ENCODE results near the gene DEPP1. TPM values are rescaled to one million over a fixed set of nuclear protein-coding genes. Genes with fewer than 3 reads are reported as not detected.

DEPP1 gene
- total and polyA plus RNA-seq, 10 of the 15 experiments (the other 5 are each of a cell fraction or from before 2014, with no cell fraction given), result 1.7 to 12.1 (median 7.3) TPM

DNA sequence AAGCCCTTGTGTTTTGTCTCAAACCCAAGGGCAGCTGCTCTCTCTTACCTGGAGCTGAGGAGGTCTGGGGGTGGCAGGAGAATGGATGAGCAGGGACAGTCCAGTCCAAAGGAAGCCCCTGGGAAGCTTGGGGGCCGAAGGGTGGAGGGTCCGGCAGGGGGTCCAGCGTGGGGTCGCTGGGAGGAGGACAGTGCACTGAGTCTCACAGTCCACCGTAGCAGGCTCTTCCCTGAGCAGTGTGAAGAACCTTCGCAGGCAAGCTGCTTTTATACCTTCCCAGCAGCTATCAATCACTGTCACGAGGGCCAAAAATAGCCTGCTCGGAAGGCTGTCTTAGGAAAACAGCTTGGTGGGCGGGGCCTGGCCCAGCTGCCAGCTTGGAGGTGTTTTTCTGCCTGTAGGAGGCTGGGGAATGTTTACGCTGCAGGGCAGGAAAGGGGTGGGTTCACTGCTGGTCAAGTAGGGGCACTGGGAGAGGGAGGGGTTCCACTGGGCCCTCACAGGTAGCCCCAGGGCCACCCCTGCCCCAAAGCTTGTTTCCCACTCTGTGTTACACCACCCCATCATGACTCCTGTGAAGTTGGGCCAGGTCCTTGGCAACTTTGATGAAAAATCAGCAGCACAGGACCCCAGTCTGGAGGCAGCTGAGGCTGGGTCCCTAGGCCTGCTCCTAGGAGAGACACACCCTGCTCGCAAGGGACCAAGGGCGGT lies at the start of gene DEPP1 (continued):
- peak; percentile 69 for TF ChIP-seq ATF7 (IDR thresholded peaks at IDR 0.05; ENCODE audit: low read depth)
- TF ChIP-seq NRF1 (conservative IDR thresholded peaks at IDR 0.05; ENCODE audit: low read depth, low read length), result no peak
- TF ChIP-seq ZNF687 (IDR thresholded peaks at IDR 0.05), result peak; percentile 80
- no peak for TF ChIP-seq SUPT20H (IDR thresholded peaks at IDR 0.05; ENCODE audit: borderline replicate concordance, control insufficient read depth, low read depth, low read length)
- TF ChIP-seq FOXK2 (IDR thresholded peaks at IDR 0.05), result 0 out of 2 replicates have a peak, but pooled peaks have one; percentile 30
- TF ChIP-seq MEF2A (IDR thresholded peaks at IDR 0.05; ENCODE audit: insufficient read depth, low read depth, low read length), result peak; percentile 94
- no peak for TF ChIP-seq HDAC6 (IDR thresholded peaks at IDR 0.05; ENCODE audit: unreplicated experiment)
- TF ChIP-seq IKZF1 (conservative IDR thresholded peaks at IDR 0.05), result peak; percentile 81
- no peak for TF ChIP-seq ZNF274 (IDR thresholded peaks at IDR 0.05; ENCODE audit: insufficient read depth, insufficient read length)
- TF ChIP-seq IRF4 (IDR thresholded peaks at IDR 0.05; ENCODE audit: low read depth, low read length), result no peak
- no peak for TF ChIP-seq NFYA (IDR thresholded peaks at IDR 0.05; ENCODE audit: borderline replicate concordance, low read depth, low read length)
- no peak for TF ChIP-seq NR2C1 (IDR thresholded peaks at IDR 0.05)
- TF ChIP-seq ZBED1 (IDR thresholded peaks at IDR 0.05; ENCODE audit: borderline replicate concordance), result no peak; the same call in 1 of the 2 replicates
- TF ChIP-seq CHD4 (IDR thresholded peaks at IDR 0.05), result no peak
- no peak for TF ChIP-seq SPI1 (IDR thresholded peaks at IDR 0.05; ENCODE audit: borderline replicate concordance, insufficient read depth, low read depth, low read length)
- peak; percentile 61 to 66 for TF ChIP-seq IKZF2 (IDR thresholded peaks at IDR 0.05)
- TF ChIP-seq WRNIP1 (IDR thresholded peaks at IDR 0.05; ENCODE audit: borderline replicate concordance, low read depth, low read length), result no peak
- TF ChIP-seq RCOR1 (conservative IDR thresholded peaks at IDR 0.05; ENCODE audit: low read depth, low read length), result no peak
- TF ChIP-seq, protein P1, sequence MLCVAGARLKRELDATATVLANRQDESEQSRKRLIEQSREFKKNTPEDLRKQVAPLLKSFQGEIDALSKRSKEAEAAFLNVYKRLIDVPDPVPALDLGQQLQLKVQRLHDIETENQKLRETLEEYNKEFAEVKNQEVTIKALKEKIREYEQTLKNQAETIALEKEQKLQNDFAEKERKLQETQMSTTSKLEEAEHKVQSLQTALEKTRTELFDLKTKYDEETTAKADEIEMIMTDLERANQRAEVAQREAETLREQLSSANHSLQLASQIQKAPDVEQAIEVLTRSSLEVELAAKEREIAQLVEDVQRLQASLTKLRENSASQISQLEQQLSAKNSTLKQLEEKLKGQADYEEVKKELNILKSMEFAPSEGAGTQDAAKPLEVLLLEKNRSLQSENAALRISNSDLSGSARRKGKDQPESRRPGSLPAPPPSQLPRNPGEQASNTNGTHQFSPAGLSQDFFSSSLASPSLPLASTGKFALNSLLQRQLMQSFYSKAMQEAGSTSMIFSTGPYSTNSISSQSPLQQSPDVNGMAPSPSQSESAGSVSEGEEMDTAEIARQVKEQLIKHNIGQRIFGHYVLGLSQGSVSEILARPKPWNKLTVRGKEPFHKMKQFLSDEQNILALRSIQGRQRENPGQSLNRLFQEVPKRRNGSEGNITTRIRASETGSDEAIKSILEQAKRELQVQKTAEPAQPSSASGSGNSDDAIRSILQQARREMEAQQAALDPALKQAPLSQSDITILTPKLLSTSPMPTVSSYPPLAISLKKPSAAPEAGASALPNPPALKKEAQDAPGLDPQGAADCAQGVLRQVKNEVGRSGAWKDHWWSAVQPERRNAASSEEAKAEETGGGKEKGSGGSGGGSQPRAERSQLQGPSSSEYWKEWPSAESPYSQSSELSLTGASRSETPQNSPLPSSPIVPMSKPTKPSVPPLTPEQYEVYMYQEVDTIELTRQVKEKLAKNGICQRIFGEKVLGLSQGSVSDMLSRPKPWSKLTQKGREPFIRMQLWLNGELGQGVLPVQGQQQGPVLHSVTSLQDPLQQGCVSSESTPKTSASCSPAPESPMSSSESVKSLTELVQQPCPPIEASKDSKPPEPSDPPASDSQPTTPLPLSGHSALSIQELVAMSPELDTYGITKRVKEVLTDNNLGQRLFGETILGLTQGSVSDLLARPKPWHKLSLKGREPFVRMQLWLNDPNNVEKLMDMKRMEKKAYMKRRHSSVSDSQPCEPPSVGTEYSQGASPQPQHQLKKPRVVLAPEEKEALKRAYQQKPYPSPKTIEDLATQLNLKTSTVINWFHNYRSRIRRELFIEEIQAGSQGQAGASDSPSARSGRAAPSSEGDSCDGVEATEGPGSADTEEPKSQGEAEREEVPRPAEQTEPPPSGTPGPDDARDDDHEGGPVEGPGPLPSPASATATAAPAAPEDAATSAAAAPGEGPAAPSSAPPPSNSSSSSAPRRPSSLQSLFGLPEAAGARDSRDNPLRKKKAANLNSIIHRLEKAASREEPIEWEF (IDR thresholded peaks at IDR 0.05; ENCODE audit: insufficient replicate concordance, low read depth, low read length), result no peak
- TF ChIP-seq NBN (IDR thresholded peaks at IDR 0.05), result peak; percentile 44; the same call in 1 of the 2 replicates
- TF ChIP-seq RELA (IDR thresholded peaks at IDR 0.05; ENCODE audit: borderline replicate concordance, partially characterized antibody), result no peak
- no peak for TF ChIP-seq SMC3 (IDR thresholded peaks at IDR 0.05; ENCODE audit: borderline replicate concordance, low read length)
